Neural cell (in vitro differentiated cells): ENCODE measurements around the gene RBM10. TPM values are rescaled to one million over a fixed set of nuclear protein-coding genes. Genes with fewer than 3 reads are reported as not detected.

ENCODE experiments used
- H2AFZ ChIP-seq: fragments of 200-600, 300-800 bp; sonication (generic), shearing (Covaris generic); 2 replicates; pipeline ENCODE4 v1.6.0; 2014; ENCODE audit warnings: low read depth, mild to moderate bottlenecking, antibody characterized with exemption, low read length, moderate library complexity
- H3F3A ChIP-seq: fragments of 200-600 bp; shearing (Covaris generic); 2 replicates; pipeline ENCODE4 v1.6.1; 2016; ENCODE audit warnings: mild to moderate bottlenecking, moderate library complexity, mixed read lengths, antibody characterized with exemption, low read length; ENCODE audit not compliant: insufficient read depth, poor library complexity, severe bottlenecking
- H3K27ac ChIP-seq: fragments of 200-600, 300-800 bp; sonication (generic), shearing (Covaris generic); 2 replicates; pipeline ENCODE4 v1.5.1; 2014; ENCODE audit warnings: mild to moderate bottlenecking, low read length, moderate library complexity
- H3K27me3 ChIP-seq: fragments of 300-800, 200-600 bp; sonication (generic), shearing (Covaris generic); 2 replicates; pipeline ENCODE4 v1.6.0; 2014; ENCODE audit warnings: mild to moderate bottlenecking, low read depth, low read length, moderate library complexity; ENCODE audit not compliant: insufficient read depth
- H3K36me3 ChIP-seq: fragments of 300-800, 200-600 bp; sonication (generic), shearing (Covaris generic); 2 replicates; pipeline ENCODE4 v1.5.1; 2014; ENCODE audit warnings: mild to moderate bottlenecking, antibody characterized with exemption, low read length, moderate library complexity; ENCODE audit not compliant: insufficient read depth
- H3K4me2 ChIP-seq: fragments of 300-800, 200-600 bp; sonication (generic), shearing (Covaris generic); 2 replicates; pipeline ENCODE4 v1.6.0; 2014; ENCODE audit warnings: mild to moderate bottlenecking, low read length
- H3K4me3 ChIP-seq: fragments of 300-800, 200-600 bp; sonication (generic), shearing (Covaris generic); 2 replicates; pipeline ENCODE4 v1.5.1; 2014; ENCODE audit warnings: mild to moderate bottlenecking, low read length, moderate library complexity
- H3K79me2 ChIP-seq: fragments of 200-600 bp; shearing (Covaris generic); replicated peaks from 2 replicates; pipeline ENCODE4 v1.6.0; 2014; ENCODE audit warnings: mild to moderate bottlenecking, low read length, moderate library complexity; ENCODE audit not compliant: insufficient read depth
- H3K9ac ChIP-seq: fragments of 300-800, 200-600 bp; sonication (generic), shearing (Covaris generic); 2 replicates; pipeline ENCODE4 v1.6.1; 2016; ENCODE audit warnings: mild to moderate bottlenecking, low read length, mixed read lengths
- H3K9me2 ChIP-seq: fragments of 200-600 bp; shearing (Covaris generic); 2 replicates; pipeline ENCODE4 v1.6.1; 2016; ENCODE audit warnings: mild to moderate bottlenecking, low read length, mixed read lengths; ENCODE audit not compliant: insufficient read depth
- H3K9me3 ChIP-seq: fragments of 200-600, 300-800 bp; sonication (generic), shearing (Covaris generic); 2 replicates; pipeline ENCODE4 v1.6.1; 2016; ENCODE audit warnings: mild to moderate bottlenecking, mixed run types, low read length, moderate library complexity, mixed read lengths
- H4K20me1 ChIP-seq: fragments of 200-600 bp; shearing (Covaris generic); 2 replicates; pipeline ENCODE4 v1.6.1; 2016; ENCODE audit warnings: mild to moderate bottlenecking, mixed run types; ENCODE audit not compliant: insufficient read depth
- CTCF ChIP-seq: fragments of 450-650 bp; IDR thresholded peaks from 2 replicates; pipeline ENCODE4 v1.5.1; 2014; ENCODE audit warnings: antibody characterized with exemption, mild to moderate bottlenecking, moderate library complexity; ENCODE audit not compliant: poor library complexity, severe bottlenecking
- EP300 ChIP-seq: fragments of 450-650 bp; conservative IDR thresholded peaks from 2 replicates; pipeline ENCODE4 v1.6.1; 2014; ENCODE audit warnings: antibody characterized with exemption, mild to moderate bottlenecking, moderate library complexity; ENCODE audit not compliant: poor library complexity, severe bottlenecking
- EZH2 ChIP-seq: fragments of 200-600, 300-800 bp; shearing (Covaris generic), sonication (generic); IDR thresholded peaks from 2 replicates; pipeline ENCODE4 v1.6.1; 2014; ENCODE audit warnings: antibody characterized with exemption, low read length, borderline replicate concordance, mild to moderate bottlenecking; ENCODE audit not compliant: insufficient read depth, poor library complexity, severe bottlenecking
- MXI1 ChIP-seq: fragments of 450-650 bp; conservative IDR thresholded peaks from 2 replicates; pipeline ENCODE4 v1.6.1; 2014; ENCODE audit warnings: antibody characterized with exemption, mild to moderate bottlenecking; ENCODE audit not compliant: poor library complexity, severe bottlenecking
- POLR2AphosphoS5 ChIP-seq: IDR thresholded peaks from 2 replicates; pipeline ENCODE4 v1.6.1; 2012
- RAD21 ChIP-seq: fragments of 450-650 bp; conservative IDR thresholded peaks from 2 replicates; pipeline ENCODE4 v1.6.1; 2014; ENCODE audit warnings: antibody characterized with exemption, mild to moderate bottlenecking, moderate library complexity
- SMC3 ChIP-seq: fragments of 450-650 bp; conservative IDR thresholded peaks from 2 replicates; pipeline ENCODE4 v1.6.1; 2014; ENCODE audit warnings: antibody characterized with exemption, mild to moderate bottlenecking, moderate library complexity; ENCODE audit not compliant: poor library complexity
- TAF1 ChIP-seq: IDR thresholded peaks from 2 replicates; pipeline ENCODE4 v1.6.1; 2012; ENCODE audit warnings: low read depth
- polyA plus RNA-seq: library from polyadenylated mRNA; depleted of rRNA; stranded (reverse); fragments of >200 nt; gene quantifications from 2 replicates; pipeline ENCODE4 v1.2.3, GENCODE V29; 2014
- TF ChIP-seq, protein P1 (sequence below): IDR thresholded peaks from 2 replicates; pipeline ENCODE4 v1.6.1; 2012; ENCODE audit warnings: borderline replicate concordance

Gene RBM10
- polyA plus RNA-seq, 1 donor from 2014 or later, result 53.1 TPM

DNA sequence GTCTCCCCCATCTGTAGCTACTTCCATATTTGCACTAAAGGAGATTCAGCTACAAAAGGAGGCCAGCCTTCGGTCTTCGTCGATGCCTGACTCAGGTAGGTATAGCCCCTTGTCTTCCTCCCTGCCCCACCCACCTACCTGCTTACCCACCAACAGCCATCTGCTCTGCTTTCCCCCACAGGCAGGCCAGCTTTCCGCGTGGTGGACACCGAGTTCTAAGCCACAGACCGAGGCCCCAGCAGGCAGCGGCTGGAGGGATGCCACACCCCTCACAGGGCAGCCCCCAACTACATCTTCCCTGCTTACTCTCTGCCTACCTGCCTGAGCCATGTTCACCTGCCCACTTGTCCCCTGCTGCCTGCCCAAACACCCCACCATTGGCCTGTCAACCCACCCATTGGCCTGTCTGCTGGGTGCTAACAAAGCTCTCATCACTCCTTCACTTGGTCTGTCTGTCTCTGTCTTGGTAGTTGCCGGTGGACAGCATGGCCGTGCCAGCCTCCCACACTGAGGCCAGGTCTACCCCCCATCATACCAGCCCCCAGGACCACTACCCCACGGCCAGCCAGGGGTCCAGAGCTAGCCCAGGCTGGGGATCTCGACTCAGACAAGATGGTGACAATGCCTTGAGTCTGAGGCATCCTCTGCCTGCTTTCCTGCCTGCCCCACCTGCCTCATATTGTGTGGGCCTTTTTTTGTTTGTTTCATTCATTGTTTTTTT lies 83.7 kb downstream of the RBM10 start:
- Histone ChIP-seq H3K9ac (no peak overlapping the region), H3K27me3 (no peaks in the 10 kb centered on the region)

GRCh38 chrX:47229427-47229826 lies 84.4 kb downstream of the RBM10 start:
- no peak for TF ChIP-seq RAD21
- TF ChIP-seq EP300, result no peak
- TF ChIP-seq MXI1, result no peak
- no peak for TF ChIP-seq EZH2
- TF ChIP-seq POLR2AphosphoS5, result no peak
- TF ChIP-seq, protein P1, sequence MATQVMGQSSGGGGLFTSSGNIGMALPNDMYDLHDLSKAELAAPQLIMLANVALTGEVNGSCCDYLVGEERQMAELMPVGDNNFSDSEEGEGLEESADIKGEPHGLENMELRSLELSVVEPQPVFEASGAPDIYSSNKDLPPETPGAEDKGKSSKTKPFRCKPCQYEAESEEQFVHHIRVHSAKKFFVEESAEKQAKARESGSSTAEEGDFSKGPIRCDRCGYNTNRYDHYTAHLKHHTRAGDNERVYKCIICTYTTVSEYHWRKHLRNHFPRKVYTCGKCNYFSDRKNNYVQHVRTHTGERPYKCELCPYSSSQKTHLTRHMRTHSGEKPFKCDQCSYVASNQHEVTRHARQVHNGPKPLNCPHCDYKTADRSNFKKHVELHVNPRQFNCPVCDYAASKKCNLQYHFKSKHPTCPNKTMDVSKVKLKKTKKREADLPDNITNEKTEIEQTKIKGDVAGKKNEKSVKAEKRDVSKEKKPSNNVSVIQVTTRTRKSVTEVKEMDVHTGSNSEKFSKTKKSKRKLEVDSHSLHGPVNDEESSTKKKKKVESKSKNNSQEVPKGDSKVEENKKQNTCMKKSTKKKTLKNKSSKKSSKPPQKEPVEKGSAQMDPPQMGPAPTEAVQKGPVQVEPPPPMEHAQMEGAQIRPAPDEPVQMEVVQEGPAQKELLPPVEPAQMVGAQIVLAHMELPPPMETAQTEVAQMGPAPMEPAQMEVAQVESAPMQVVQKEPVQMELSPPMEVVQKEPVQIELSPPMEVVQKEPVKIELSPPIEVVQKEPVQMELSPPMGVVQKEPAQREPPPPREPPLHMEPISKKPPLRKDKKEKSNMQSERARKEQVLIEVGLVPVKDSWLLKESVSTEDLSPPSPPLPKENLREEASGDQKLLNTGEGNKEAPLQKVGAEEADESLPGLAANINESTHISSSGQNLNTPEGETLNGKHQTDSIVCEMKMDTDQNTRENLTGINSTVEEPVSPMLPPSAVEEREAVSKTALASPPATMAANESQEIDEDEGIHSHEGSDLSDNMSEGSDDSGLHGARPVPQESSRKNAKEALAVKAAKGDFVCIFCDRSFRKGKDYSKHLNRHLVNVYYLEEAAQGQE, result no peak
- no peak for TF ChIP-seq TAF1
- TF ChIP-seq CTCF, result no peak
- TF ChIP-seq SMC3, result no peak
- H3K79me2 ChIP-seq, result peaks cover 8% of the 10 kb centered on the region
- H3K9me2 ChIP-seq, result no peaks in the 10 kb centered on the region
- no peaks in the 10 kb centered on the region for H4K20me1 ChIP-seq
- no peak overlapping the region for H3K9ac ChIP-seq
- no peak overlapping the region for H3K4me2 ChIP-seq
- H3F3A ChIP-seq, result no peaks in the 10 kb centered on the region
- no peak overlapping the region for H3K27ac ChIP-seq
- no peaks in the 10 kb centered on the region for H3K27me3 ChIP-seq
- H3K36me3 ChIP-seq, result no peaks in the 10 kb centered on the region
- H3K9me3 ChIP-seq, result no peaks in the 10 kb centered on the region
- no peak overlapping the region for H2AFZ ChIP-seq
- no peak overlapping the region for H3K4me3 ChIP-seq

More for the DNA sequence above, 83.7 kb downstream of the RBM10 start:
- Histone ChIP-seq H3K79me2 (peaks cover under 1% of the 10 kb centered on the region), H3K4me3 (no peak overlapping the region), H3K9me2 (no peaks in the 10 kb centered on the region), H2AFZ (no peak overlapping the region), H3K9me3 (no peaks in the 10 kb centered on the region), H3K27ac (no peak overlapping the region), H3K4me2 (no peak overlapping the region), H3F3A (no peaks in the 10 kb centered on the region), H3K36me3 (no peaks in the 10 kb centered on the region), H4K20me1 (no peaks in the 10 kb centered on the region)
- TF ChIP-seq TAF1 (no peak), EP300 (no peak), MXI1 (no peak), EZH2 (no peak), SMC3 (no peak), RAD21 (no peak), CTCF (no peak)
